ENCODE results near the gene STARD13.

STARD13 gene

GRCh38 chr13:33276570-33276969, 9.0 kb downstream of the STARD13 start:
- Mint-ChIP-seq H3K9me3 (no peaks in the 10 kb centered on the region), H3K4me3 (no peak overlapping the region), H3K27ac (no peak overlapping the region), H3K27me3 (peaks cover under 1% of the 10 kb centered on the region), H3K4me1 (no peaks in the 10 kb centered on the region), H3K36me3 (no peaks in the 10 kb centered on the region)
- no peak for DNase-seq
- CTCF ChIA-PET: no interaction called here

DNA sequence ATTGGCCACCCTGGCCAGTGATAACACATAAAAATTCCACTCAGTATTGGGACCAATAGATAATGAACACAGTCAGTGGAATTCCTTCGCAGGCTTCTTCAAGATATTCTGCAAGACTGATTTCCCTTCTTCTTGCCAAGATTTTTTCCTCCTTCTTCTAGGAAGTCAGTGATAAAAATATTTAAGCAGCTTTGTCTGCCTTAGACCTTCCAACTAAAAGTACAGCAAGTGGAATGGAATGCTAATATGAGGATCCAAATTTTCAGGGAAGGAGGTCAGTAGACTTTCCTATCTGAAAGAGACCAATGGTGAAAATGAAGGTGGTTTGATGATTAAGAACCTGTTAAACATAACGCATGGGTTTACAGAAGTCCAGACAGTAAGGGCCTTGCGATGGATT, 9.6 kb downstream of the STARD13 start:
- CTCF ChIA-PET: no interaction called here
- no peak for DNase-seq
- Mint-ChIP-seq H3K4me1 (no peaks in the 10 kb centered on the region), H3K9me3 (no peaks in the 10 kb centered on the region), H3K27ac (no peak overlapping the region), H3K36me3 (no peaks in the 10 kb centered on the region), H3K4me3 (no peak overlapping the region), H3K27me3 (peaks cover 5% of the 10 kb centered on the region)

- H3K27ac Mint-ChIP-seq: no peak overlapping the region
- H3K36me3 Mint-ChIP-seq: no peaks in the 10 kb centered on the region
- no peak for DNase-seq
- peaks cover 5% of the 10 kb centered on the region for H3K27me3 Mint-ChIP-seq
- H3K4me1 Mint-ChIP-seq: no peaks in the 10 kb centered on the region
- H3K4me3 Mint-ChIP-seq: no peak overlapping the region
- no peaks in the 10 kb centered on the region for H3K9me3 Mint-ChIP-seq
- CTCF ChIA-PET: no interaction called here
Measured at GRCh38 chr13:33274264-33274663, 11.3 kb downstream of the STARD13 start.

DNA sequence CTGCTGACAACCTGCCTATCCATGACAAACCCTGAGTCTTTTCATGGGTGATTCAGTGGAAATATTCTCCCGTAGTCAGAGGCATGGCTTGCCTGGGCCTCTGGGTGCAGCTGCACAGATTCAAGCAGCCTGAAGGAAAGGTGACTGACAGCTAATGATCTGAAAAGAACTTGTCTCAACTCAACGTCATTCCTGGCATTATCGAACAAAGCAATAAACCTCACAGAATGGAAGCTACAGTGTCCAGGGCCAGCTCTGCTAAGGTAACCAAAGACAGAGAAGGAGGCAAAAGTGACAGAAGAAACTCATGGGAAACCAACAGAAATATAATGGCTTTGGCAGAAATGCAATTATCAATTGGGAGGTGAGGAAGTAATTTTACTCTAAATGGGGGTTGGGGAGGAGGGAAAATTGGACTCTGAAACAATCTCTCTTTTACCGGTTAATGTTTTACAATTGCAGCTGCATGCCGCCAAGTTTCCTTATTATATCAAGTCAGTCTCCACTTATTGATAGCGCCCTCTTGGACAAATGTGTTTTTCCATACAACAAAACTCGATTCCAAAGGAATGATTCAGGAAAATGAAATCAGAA, 12.9 kb downstream of the STARD13 start:
- Mint-ChIP-seq H3K9me3 (no peaks in the 10 kb centered on the region), H3K36me3 (no peaks in the 10 kb centered on the region), H3K27ac (no peak overlapping the region), H3K4me1 (no peaks in the 10 kb centered on the region), H3K4me3 (no peak overlapping the region), H3K27me3 (peaks cover 5% of the 10 kb centered on the region)
- CTCF ChIA-PET: interaction anchor here (0.5 kb wide), 1 partner anchor 1638 kb away, joined by 3 read pairs; no protein-coding TSS in a partner anchor
- DNase-seq: no peak

- H3K4me3 Mint-ChIP-seq: no peak overlapping the region
- DNase-seq: no peak
- H3K4me1 Mint-ChIP-seq: no peaks in the 10 kb centered on the region
- H3K9me3 Mint-ChIP-seq: no peaks in the 10 kb centered on the region
- H3K27ac Mint-ChIP-seq: no peak overlapping the region
- CTCF ChIA-PET: no interaction called here
- H3K27me3 Mint-ChIP-seq: peaks cover 5% of the 10 kb centered on the region
- H3K36me3 Mint-ChIP-seq: no peaks in the 10 kb centered on the region
Measured at GRCh38 chr13:33271759-33272158, 13.8 kb downstream of the STARD13 start.

DNA sequence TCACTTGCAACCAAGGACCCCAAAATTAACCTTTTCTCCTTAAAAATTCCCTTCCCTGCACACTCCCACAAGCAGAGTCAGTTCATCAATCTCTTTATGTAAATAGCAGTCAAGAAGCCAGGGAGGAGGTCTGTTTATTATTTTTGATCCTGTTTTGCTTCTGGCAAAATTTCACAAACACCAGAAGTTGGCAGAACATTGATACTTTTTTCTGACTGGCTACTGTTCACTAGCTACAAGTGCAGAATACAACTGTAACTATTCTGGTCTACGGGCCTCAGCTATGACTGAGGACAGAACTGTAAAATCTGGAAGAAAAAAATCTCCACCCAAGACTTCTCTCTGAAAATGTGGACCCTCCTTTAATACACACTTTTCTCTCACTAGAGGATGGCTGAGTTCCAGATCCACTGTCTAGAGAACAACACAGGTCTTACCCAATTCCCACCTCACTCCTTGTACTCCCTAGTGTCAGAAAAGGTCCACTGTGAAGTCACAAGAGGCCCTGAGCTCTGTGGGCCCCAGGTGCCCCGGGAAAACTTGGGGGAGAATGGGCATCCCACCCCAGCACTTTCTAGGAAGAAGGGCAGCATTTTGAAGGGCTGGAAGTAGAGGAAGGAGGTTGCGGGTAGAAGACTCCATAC, 14.5 kb downstream of the STARD13 start:
- Mint-ChIP-seq H3K27ac (no peak overlapping the region), H3K9me3 (no peaks in the 10 kb centered on the region), H3K4me1 (no peaks in the 10 kb centered on the region), H3K4me3 (no peak overlapping the region), H3K36me3 (no peaks in the 10 kb centered on the region), H3K27me3 (peaks cover 5% of the 10 kb centered on the region)
- DNase-seq: no peak
- CTCF ChIA-PET: no interaction called here

GRCh38 chr13:33265607-33266006, 19.9 kb downstream of the STARD13 start:
- Mint-ChIP-seq H3K27me3 (no peaks in the 10 kb centered on the region), H3K27ac (no peak overlapping the region), H3K36me3 (no peaks in the 10 kb centered on the region), H3K9me3 (no peaks in the 10 kb centered on the region), H3K4me3 (no peak overlapping the region), H3K4me1 (no peaks in the 10 kb centered on the region)
- CTCF ChIA-PET: no interaction called here
- DNase-seq: no peak

GRCh38 chr13:33265133-33265532, 20.4 kb downstream of the STARD13 start:
- H3K4me1 Mint-ChIP-seq: no peaks in the 10 kb centered on the region
- no peaks in the 10 kb centered on the region for H3K36me3 Mint-ChIP-seq
- CTCF ChIA-PET: no interaction called here
- no peak overlapping the region for H3K4me3 Mint-ChIP-seq
- no peak overlapping the region for H3K27ac Mint-ChIP-seq
- no peak for DNase-seq
- H3K9me3 Mint-ChIP-seq: no peaks in the 10 kb centered on the region
- no peaks in the 10 kb centered on the region for H3K27me3 Mint-ChIP-seq

GRCh38 chr13:33264620-33264978, 21.0 kb downstream of the STARD13 start:
- no peaks in the 10 kb centered on the region for H3K4me1 Mint-ChIP-seq

GRCh38 chr13:33263976-33264619, 21.5 kb downstream of the STARD13 start:
- DNase-seq: no peak
- CTCF ChIA-PET: no interaction called here
- H3K4me1 Mint-ChIP-seq: no peaks in the 10 kb centered on the region
- no peaks in the 10 kb centered on the region for H3K36me3 Mint-ChIP-seq
- H3K27ac Mint-ChIP-seq: no peak overlapping the region
- H3K27me3 Mint-ChIP-seq: no peaks in the 10 kb centered on the region
- no peaks in the 10 kb centered on the region for H3K9me3 Mint-ChIP-seq
- H3K4me3 Mint-ChIP-seq: no peak overlapping the region

More at GRCh38 chr13:33264620-33264978, 21.0 kb downstream of the STARD13 start:
- no peak overlapping the region for H3K4me3 Mint-ChIP-seq
- H3K27ac Mint-ChIP-seq: no peak overlapping the region
- CTCF ChIA-PET: no interaction called here
- no peak for DNase-seq
- H3K9me3 Mint-ChIP-seq: no peaks in the 10 kb centered on the region
- H3K27me3 Mint-ChIP-seq: no peaks in the 10 kb centered on the region
- no peaks in the 10 kb centered on the region for H3K36me3 Mint-ChIP-seq

- Mint-ChIP-seq H3K36me3 (no peaks in the 10 kb centered on the region), H3K4me3 (no peak overlapping the region), H3K9me3 (no peaks in the 10 kb centered on the region), H3K27ac (no peak overlapping the region), H3K4me1 (no peaks in the 10 kb centered on the region), H3K27me3 (no peaks in the 10 kb centered on the region)
- no peak for DNase-seq
- CTCF ChIA-PET: no interaction called here
Measured at GRCh38 chr13:33263484-33263883, 22.1 kb downstream of the STARD13 start.

DNA sequence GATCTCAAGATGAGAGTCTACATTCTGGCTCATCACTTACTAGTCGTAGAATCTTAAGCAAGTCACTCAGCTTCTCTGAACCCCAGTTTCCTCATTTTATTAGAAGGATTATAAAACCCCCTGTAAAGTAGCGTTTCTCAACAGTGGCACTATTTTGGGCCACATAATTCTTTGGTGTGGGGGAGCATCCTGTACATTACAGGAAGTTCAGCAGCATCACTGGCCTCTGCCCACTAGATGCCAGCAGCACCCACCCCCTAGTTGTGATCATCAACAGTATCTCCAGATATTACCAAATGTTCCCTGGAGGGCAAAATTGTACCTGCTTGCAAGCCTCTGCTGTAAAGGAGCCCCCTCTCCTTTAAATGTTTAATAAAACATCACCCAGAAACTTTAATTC, 22.6 kb downstream of the STARD13 start:
- no peak for DNase-seq
- H3K27ac Mint-ChIP-seq: no peak overlapping the region
- no peaks in the 10 kb centered on the region for H3K9me3 Mint-ChIP-seq
- CTCF ChIA-PET: no interaction called here
- no peaks in the 10 kb centered on the region for H3K27me3 Mint-ChIP-seq
- H3K4me3 Mint-ChIP-seq: no peak overlapping the region
- no peaks in the 10 kb centered on the region for H3K4me1 Mint-ChIP-seq
- H3K36me3 Mint-ChIP-seq: no peaks in the 10 kb centered on the region

- H3K27ac Mint-ChIP-seq: no peak overlapping the region
- CTCF ChIA-PET: no interaction called here
- H3K4me3 Mint-ChIP-seq: no peak overlapping the region
- no peak for DNase-seq
- no peaks in the 10 kb centered on the region for H3K9me3 Mint-ChIP-seq
- no peaks in the 10 kb centered on the region for H3K36me3 Mint-ChIP-seq
- H3K27me3 Mint-ChIP-seq: no peaks in the 10 kb centered on the region
- no peaks in the 10 kb centered on the region for H3K4me1 Mint-ChIP-seq
Measured at GRCh38 chr13:33262594-33262993, 23.0 kb downstream of the STARD13 start.

- H3K4me3 Mint-ChIP-seq: no peak overlapping the region
- H3K9me3 Mint-ChIP-seq: no peaks in the 10 kb centered on the region
- H3K36me3 Mint-ChIP-seq: no peaks in the 10 kb centered on the region
- no peak for DNase-seq
- CTCF ChIA-PET: no interaction called here
- no peaks in the 10 kb centered on the region for H3K27me3 Mint-ChIP-seq
- no peak overlapping the region for H3K27ac Mint-ChIP-seq
- H3K4me1 Mint-ChIP-seq: no peaks in the 10 kb centered on the region
Measured at GRCh38 chr13:33262062-33262487, 23.5 kb downstream of the STARD13 start.

- Mint-ChIP-seq H3K27ac (no peak overlapping the region), H3K9me3 (no peaks in the 10 kb centered on the region), H3K4me1 (no peaks in the 10 kb centered on the region), H3K36me3 (no peaks in the 10 kb centered on the region), H3K4me3 (no peak overlapping the region), H3K27me3 (no peaks in the 10 kb centered on the region)
- CTCF ChIA-PET: no interaction called here
- no peak for DNase-seq
Measured at GRCh38 chr13:33261387-33262061, 24.0 kb downstream of the STARD13 start.
